Epithelial cell of proximal tubule (primary cell): ENCODE data around the gene SCN8A. TPM values are rescaled to one million over a fixed set of nuclear protein-coding genes. Genes with fewer than 3 reads are reported as not detected.
A peak's percentile ranks its signal among the peaks of the same experiment; 100 is the strongest.
"Not testable (repeated sequence)": the region's sequence is repeated elsewhere in the genome, so short reads cannot be mapped to it uniquely, and the experiment has no call there.

Source experiments
- DNase-seq: peaks from one replicate; pipeline ENCODE4 v3.0.0-alpha.2; 2011; ENCODE audit warnings: low read depth
- H3K4me3 ChIP-seq: 2 replicates; pipeline ENCODE4 v1.5.1; 2011; ENCODE audit warnings: low read depth, mild to moderate bottlenecking, low read length
- total RNA-seq: library from RNA; depleted of rRNA; stranded (reverse); fragments of >200 nt; gene quantifications from 2 replicates; pipeline ENCODE4 v1.2.3, GENCODE V29; 2015
- TF ChIP-seq, protein P1 (sequence below): conservative IDR thresholded peaks from 2 replicates; pipeline ENCODE4 v1.5.1; 2012; ENCODE audit warnings: low read depth, mild to moderate bottlenecking, low read length

Gene SCN8A
- total RNA-seq, 1 donor from 2014 or later, result 0.86 TPM

DNA sequence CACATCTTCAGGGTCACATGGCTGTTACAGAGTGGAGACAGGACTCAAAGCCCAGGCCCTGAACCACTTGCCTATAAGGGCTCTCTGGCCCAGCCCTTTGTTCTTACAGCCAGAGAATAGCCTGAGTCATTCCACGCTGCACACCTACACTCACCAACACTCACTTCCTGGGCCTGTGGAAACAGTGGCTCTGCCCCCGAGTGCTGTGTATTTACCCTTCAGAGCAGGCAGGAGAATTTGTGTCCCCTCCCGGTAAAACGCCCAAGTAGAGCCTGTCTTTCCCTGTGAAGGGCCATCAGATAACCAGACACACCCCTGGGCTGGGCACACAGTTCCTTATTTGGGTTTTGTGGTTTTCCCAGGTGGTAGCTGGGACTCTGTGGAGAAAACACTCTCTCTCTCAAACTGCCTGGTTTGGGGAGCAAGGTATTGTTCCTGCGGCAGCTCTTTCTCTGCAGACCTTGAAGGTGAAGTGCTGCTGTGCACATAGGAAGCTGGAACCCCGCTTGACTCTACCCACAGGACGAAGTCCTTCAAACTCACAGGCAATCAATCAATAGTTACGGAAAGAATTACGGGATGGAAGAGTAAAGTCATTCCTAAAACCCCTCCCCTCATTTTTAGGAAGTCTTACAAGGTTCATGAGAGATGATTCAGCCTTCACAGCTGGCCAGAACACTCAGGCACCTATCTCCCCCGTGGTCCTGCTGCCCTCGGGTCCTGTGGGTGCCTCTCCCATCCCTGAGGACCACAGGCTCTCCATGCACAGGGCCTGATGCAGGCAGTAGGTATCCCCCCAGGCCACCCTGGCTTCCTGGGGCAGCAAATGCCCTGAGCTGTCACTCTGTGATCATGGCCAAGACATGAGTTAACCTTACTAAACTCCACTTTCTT lies 237.1 kb downstream of the SCN8A start:
- H3K4me3 ChIP-seq, result no peak overlapping the region
- TF ChIP-seq, protein P1, sequence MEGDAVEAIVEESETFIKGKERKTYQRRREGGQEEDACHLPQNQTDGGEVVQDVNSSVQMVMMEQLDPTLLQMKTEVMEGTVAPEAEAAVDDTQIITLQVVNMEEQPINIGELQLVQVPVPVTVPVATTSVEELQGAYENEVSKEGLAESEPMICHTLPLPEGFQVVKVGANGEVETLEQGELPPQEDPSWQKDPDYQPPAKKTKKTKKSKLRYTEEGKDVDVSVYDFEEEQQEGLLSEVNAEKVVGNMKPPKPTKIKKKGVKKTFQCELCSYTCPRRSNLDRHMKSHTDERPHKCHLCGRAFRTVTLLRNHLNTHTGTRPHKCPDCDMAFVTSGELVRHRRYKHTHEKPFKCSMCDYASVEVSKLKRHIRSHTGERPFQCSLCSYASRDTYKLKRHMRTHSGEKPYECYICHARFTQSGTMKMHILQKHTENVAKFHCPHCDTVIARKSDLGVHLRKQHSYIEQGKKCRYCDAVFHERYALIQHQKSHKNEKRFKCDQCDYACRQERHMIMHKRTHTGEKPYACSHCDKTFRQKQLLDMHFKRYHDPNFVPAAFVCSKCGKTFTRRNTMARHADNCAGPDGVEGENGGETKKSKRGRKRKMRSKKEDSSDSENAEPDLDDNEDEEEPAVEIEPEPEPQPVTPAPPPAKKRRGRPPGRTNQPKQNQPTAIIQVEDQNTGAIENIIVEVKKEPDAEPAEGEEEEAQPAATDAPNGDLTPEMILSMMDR, result no peak
- peak; percentile 48 for DNase-seq

DNA sequence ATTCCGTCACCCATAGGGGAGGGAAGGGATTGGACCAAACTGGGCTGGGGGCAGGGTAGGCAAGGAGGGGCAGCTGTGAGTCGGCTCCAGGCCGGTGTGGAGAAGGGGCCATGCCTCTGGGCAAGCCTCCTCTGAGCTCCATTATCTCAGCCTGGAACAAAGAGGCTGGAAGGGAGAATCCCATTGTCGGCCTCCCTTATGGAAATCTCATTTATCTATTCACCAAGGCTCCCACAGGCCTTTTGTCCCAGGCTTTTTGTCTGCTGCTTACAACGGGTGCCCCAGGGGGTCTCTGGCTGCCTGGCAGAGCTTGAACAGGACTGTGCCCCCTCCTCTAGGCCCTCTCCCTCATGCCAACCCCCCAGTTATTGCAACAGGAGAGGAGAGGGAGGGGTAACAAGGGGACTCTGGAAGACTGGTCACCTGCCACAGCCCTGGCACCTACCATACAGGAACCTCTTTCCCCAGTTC lies 238.0 kb downstream of the SCN8A start:
- no peak overlapping the region for H3K4me3 ChIP-seq
- no peak for DNase-seq
- TF ChIP-seq, protein P1, result no peak

DNA sequence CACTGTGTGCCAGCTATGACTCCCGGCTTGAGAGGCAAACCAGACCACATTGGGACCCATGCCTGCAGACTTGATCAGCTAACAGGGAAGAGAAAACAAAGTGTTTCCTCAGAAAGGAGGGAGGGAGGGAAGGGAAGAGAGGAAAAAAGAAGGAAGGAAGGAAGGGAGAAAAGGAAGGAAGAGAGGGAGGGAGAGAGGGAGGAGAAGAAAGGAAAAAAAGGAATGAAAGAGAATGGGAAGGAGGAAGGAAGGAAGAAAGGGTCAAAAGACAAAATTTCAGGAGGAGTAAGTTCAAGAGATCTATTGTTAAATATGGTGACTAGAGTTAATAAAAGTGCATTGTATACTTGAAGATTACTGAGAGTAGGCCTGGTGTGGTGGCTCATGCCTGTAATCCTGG lies 238.6 kb downstream of the SCN8A start:
- no peak for DNase-seq

DNA sequence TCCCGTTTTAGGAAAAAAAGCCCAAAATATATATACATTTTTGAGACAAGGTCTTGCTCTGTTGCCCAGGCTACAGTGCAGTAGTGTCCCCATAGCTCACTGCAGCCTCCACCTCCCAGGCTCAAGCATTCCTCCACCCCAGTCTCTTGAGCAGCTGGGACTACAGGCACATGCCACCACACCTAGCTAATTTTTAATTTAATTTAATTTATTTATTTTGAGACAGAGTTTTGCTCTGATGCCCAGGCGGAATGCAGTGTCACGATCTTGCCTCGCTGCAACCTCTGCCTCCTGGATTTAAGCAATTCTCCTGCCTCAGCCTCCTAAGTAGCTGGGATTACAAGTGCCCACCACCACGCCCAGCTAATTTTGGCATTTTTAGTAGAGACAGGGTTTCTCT lies 240.8 kb downstream of the SCN8A start:
- peak overlapping the region; percentile 13 for H3K4me3 ChIP-seq
- not testable (repeated sequence) for DNase-seq

More for the DNA sequence above, 238.6 kb downstream of the SCN8A start:
- H3K4me3 ChIP-seq, result no peak overlapping the region
- TF ChIP-seq, protein P1, result no peak

DNA sequence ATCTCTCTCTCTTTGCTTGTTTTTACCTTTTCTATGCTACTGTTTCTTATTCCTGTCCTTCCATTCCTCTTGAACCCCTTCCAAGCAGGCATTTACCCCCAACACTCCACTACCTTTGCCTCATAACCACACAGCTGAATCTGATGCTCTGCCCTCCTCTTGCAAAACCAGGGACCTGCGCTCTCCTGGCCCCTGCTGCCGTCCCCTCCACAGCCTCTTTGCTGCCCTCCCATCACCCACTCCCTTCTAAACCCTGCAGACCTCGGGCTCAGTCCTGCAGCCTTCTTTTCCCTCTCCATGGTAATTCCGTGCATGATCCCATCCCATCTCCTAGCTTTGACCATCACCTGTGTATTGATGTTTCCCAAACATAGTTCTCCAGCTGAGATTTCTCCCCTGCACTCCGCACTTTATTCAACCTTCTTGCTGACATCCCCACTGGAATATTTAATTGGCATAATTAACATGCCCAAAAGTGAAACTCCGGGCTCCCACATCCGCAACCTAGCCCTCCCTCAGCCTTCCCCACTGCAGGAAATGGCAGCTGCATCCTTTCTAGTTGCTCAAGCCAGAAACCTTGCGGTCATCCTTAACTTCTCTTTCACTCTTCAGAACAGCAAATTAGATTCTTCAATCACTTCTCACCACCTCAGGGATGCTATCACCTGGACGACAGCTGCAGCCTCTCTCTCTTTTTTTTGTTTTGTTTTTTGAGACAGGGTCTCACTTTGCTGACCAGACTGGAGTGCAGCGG lies 241.5 kb downstream of the SCN8A start:
- no peak overlapping the region for H3K4me3 ChIP-seq
- TF ChIP-seq, protein P1, result no peak
- DNase-seq, result no peak

- TF ChIP-seq, protein P1, result no peak
- no peak overlapping the region for H3K4me3 ChIP-seq
- DNase-seq, result no peak
Measured at GRCh38 chr12:51833448-51834227, 242.6 kb downstream of the SCN8A start.

DNA sequence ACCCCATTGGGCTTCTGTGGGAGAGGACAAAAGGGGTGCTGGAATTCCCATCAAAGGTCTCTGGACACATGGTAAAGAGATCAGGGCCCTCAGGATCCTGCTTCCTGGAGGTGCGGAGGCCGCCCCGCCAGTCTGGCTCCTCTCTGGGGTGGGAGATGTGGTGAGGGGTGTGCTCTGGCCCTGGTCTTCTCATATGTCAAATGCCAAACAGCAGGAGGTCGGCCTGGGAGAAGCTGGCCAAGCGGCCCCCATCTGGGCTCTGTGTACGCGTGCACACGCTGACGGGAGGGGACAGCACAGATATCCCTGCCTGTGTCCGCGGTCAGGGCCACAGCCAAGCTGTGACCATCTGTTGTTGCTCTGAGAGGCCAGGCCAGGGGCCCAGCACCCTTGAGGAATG lies 243.4 kb downstream of the SCN8A start:
- no peak overlapping the region for H3K4me3 ChIP-seq
- no peak for DNase-seq
- TF ChIP-seq, protein P1, result no peak
